ENCODE measurements around the gene ZDHHC11.
"Not testable (repeated sequence)": the region's sequence is repeated elsewhere in the genome, so short reads cannot be mapped to it uniquely, and the experiment has no call there.

- TF ChIP-seq CTCF (conservative IDR thresholded peaks at IDR 0.05; ENCODE audit: low read depth in 2 of 2); EZH2phosphoT487 (IDR thresholded peaks at IDR 0.05; ENCODE audit: unreplicated experiment); POLR2AphosphoS5 (IDR thresholded peaks at IDR 0.05; ENCODE audit: low read depth); REST (IDR thresholded peaks at IDR 0.05; ENCODE audit: unreplicated experiment); JUNB (IDR thresholded peaks at IDR 0.05; ENCODE audit: unreplicated experiment); EZH2 (IDR thresholded peaks at IDR 0.05; ENCODE audit: low read depth, unreplicated experiment); CREB1 (CRISPR knock-in tag; IDR thresholded peaks at IDR 0.05; ENCODE audit: low read depth); ZNF462 (CRISPR knock-in tag; IDR thresholded peaks at IDR 0.05); ZNF114 (CRISPR knock-in tag; IDR thresholded peaks at IDR 0.05); ZNF331 (CRISPR knock-in tag; IDR thresholded peaks at IDR 0.05; ENCODE audit: low read depth); ETS1 (IDR thresholded peaks at IDR 0.05): not testable (repeated sequence)
Measured at GRCh38 chr5:771087-771781, 79.6 kb downstream of the ZDHHC11 start.
